Urinary bladder (tissue), 4 donors: ENCODE measurements around the gene KIF13A. TPM values are rescaled to one million over a fixed set of nuclear protein-coding genes. Genes with fewer than 3 reads are reported as not detected.
"Not testable (repeated sequence)": the region's sequence is repeated elsewhere in the genome, so short reads cannot be mapped to it uniquely, and the experiment has no call there.

ENCODE experiments used
- DNase-seq: peaks from one replicate; pipeline ENCODE4 v3.0.0-alpha.2; 2015; ENCODE audit errors: extremely low spot score
- H3K27ac ChIP-seq: one replicate; pipeline ENCODE4 v1.5.1; 2013; ENCODE audit warnings: low read depth, mild to moderate bottlenecking, moderate library complexity
- H3K36me3 ChIP-seq: one replicate; pipeline ENCODE4 v1.6.1; 2013; ENCODE audit warnings: mild to moderate bottlenecking, moderate library complexity; ENCODE audit not compliant: insufficient read depth
- H3K4me1 ChIP-seq: one replicate; pipeline ENCODE4 v1.6.1; 2013; ENCODE audit warnings: mild to moderate bottlenecking, moderate library complexity; ENCODE audit not compliant: insufficient read depth
- H3K4me3 ChIP-seq: one replicate; pipeline ENCODE4 v1.5.1; 2013; ENCODE audit warnings: low read depth, low read length
- WGBS: extraction: QIAGEN DNeasy Blood & Tissue Kit; methylation state at CpG from one replicate; pipeline ENCODE4 v1.1.7; 2013; 5-methylcytosine and 5-hydroxymethylcytosine counted together
- polyA plus RNA-seq: library from polyadenylated mRNA; stranded (reverse); fragments of 200-250 nt; gene quantifications from one replicate; pipeline ENCODE4 v1.2.3, GENCODE V29; 2013
- total RNA-seq: library from RNA; depleted of rRNA; stranded (reverse); fragments of >200 nt; gene quantifications from one replicate; pipeline ENCODE4 v1.2.3, GENCODE V29; 2014
- donor health status: healthy with polysubstance abuse.
- donor health status: healthy.

The KIF13A gene
- total and polyA plus RNA-seq, 2 donors: 41.1 to 64.7 TPM

DNA sequence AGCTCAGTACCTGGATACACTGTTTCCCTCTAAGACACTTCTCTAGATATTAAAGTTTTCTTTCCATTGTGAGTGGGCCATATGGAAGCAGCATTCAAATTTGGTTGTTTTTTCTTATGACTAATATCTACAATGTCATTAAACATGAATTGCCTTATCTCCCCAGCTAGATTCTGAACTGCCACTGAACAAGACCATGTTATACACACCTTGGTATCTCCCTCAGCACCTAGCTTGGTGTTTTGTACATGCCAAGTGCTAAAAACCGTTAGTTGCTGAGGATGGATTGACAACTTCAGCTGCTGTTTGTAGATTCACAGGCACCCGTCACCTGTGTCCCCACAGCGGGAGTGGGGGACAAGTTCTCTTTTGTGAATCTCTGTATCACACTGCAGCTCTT, 131.1 kb downstream of the KIF13A start:
- 90% methylated on average over 3 of the region's 3 CpGs for WGBS
- no peak for DNase-seq
- H3K36me3 ChIP-seq: no peaks in the 10 kb centered on the region
- no peak overlapping the region for H3K4me3 ChIP-seq
- no peak overlapping the region for H3K27ac ChIP-seq
- no peaks in the 10 kb centered on the region for H3K4me1 ChIP-seq

DNA sequence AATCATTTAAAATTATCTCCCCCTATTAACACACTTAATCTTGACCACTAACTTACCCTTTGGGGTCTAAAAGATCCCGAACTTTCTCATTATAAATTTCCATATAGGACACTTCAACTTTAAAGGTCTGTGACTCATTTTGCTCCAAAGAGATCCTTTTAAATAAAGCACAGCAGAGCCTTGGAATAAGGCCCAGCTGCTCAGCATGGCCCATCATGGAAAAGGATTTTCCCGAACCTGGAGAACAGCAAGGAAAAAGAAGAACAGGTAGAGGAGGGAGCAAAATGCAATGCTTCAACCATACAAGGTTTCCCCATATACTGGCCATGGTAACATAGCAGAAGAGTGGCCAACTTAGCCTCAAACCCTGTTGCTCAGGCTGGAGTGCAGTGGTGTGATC, 132.1 kb downstream of the KIF13A start:
- WGBS: 81% methylated on average over 2 of the region's 2 CpGs
- no peaks in the 10 kb centered on the region for H3K36me3 ChIP-seq
- no peak overlapping the region for H3K4me3 ChIP-seq
- H3K27ac ChIP-seq: no peak overlapping the region
- no peak for DNase-seq
- H3K4me1 ChIP-seq: no peaks in the 10 kb centered on the region

DNA sequence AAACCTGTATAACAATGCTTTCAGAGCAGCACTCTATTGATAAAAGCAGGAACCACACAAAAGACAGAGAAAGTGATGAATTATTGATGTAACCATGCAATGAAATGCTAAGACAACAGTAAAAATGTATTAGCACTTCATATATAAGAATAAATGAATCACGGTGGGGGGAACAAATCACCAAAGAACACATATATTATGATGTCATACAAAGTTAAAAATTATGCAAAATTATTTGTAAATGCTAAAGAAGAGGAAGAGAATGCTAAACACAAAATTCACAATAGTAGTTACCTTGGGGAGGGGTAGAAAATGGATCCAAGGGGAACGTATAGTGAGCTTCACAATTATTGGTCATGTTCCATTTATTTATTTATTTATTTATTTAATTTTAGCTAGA, 133.9 kb downstream of the KIF13A start:
- WGBS: 91% methylated on average over 2 of the region's 2 CpGs
- no peak for DNase-seq
- Histone ChIP-seq H3K27ac (no peak overlapping the region), H3K4me1 (no peaks in the 10 kb centered on the region), H3K4me3 (no peak overlapping the region), H3K36me3 (no peaks in the 10 kb centered on the region)

DNA sequence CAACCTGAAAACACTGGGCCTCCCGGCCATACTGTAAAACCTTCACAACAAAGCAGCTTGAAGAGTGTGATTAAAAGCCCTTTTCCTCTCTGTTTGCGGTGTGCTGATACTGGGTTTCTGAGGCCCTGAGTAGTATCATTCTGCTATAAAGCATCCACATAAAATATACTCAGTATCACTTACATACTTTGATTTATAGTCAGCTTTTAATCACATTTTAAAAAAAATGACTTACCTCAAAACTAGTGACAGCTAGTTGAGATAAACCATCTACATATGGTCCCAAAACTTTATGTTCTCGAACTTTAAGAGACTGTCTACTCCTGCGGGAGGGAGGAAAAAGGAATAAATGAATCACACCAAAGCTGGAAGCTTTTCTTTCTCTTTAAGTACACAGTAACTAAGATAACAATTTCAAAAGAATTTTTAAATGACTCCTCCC, 135.7 kb downstream of the KIF13A start:
- Histone ChIP-seq H3K27ac (no peak overlapping the region), H3K36me3 (no peaks in the 10 kb centered on the region), H3K4me3 (no peak overlapping the region), H3K4me1 (no peaks in the 10 kb centered on the region)
- no peak for DNase-seq
- WGBS: 26% methylated on average over 4 of the region's 4 CpGs

DNA sequence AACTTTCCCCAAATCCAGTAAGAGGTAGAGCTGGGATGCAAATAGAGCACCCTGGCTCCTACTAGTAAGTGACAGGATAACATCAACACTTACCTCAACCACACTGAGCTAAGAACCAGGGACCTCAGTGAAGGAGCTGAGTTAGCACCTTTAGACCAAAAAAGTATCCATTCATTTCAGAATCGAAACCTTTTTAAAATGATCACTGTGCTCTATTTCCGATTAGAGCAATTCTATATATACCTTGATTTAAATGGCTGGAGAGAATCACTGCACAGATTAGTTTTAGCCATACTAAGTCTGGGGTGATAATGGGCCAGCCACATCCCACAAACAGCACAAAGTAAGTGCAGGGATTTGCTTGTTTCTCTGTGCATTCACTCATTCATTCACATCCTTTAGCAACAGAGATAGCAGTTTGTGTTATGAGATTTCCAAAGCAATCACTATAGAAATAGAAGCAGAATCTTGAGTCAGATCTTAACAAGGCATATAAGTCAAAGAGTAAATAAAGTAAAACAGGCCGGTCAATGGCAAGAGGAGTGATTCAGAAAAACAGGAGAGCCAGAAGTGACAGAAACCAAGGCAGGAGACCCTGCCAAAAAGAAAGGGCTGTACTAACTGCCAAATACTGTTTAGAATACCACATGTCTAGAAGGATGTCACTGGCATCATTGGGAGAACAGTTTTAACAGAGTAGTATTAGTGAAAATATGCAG, 136.3 kb downstream of the KIF13A start:
- no peak for DNase-seq
- no peaks in the 10 kb centered on the region for H3K36me3 ChIP-seq
- no peak overlapping the region for H3K4me3 ChIP-seq
- no peaks in the 10 kb centered on the region for H3K4me1 ChIP-seq
- H3K27ac ChIP-seq: no peak overlapping the region
- WGBS: 51% methylated on average over 3 of the region's 3 CpGs

DNA sequence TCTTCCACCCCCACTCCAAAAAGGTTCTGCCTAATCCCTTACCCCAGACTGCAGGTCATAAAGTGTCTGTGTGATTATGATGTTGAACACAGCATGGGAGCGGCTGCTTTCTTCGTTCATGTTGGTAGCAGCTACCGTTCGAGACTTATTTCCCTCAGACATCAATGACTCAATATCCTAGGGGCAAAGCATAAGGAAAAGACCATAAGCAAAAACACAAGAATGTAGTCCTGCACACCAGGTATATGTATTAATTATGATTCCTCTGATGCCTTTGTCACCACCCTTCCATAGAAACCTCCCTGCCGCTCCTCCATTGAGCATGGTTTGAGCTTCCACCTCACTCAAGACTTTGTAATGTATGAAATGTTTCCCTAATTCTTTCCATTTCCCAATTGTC, 137.2 kb downstream of the KIF13A start:
- no peak for DNase-seq
- H3K36me3 ChIP-seq: no peaks in the 10 kb centered on the region
- H3K27ac ChIP-seq: no peak overlapping the region
- H3K4me1 ChIP-seq: no peaks in the 10 kb centered on the region
- H3K4me3 ChIP-seq: no peak overlapping the region
- WGBS: 95% methylated on average over 5 of the region's 5 CpGs

DNA sequence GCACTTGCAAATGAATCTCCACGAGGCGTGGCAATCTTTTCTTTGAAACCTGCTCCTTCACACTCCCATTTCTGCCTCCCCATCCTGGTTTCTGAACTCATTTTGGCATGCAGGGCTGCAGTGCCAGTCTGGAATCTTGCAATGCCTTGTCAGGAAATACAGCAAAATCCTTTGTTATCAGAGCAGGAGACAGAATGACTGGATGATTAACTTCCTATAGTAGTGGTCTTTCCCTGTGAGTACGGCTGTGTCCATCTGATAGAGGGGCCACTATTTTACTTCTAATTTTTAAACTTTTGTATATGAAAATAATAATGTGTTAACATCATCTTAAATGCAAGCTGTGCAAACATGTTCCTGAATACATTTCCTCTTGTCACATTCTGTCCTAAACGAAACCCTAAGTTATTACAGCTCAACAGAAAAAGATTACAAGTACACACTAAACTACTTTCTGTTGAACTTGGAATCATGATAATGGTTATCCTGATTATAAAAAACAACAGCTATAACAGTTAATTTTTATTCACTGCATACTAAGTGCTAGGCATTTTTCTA, 140.2 kb downstream of the KIF13A start:
- DNase-seq: no peak
- 85% methylated on average over 4 of the region's 4 CpGs for WGBS
- H3K36me3 ChIP-seq: no peaks in the 10 kb centered on the region

DNA sequence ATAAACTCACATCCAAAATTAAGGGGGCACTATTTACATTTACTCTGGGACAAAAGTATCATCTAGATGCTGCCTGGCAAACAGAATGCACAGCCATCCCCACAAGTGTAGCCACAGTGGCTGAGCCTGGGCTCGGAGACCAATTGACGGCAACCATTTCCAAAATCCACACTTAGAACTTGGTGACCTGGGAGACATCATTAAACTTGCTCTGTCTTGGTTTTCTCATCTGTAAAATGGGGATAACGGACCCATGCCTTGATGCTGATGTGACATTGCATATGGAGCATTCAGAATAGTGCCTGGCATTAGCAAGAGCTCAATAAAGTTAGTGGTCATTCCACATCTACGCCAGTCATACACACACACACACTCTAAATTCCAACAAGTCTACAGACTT, 140.7 kb downstream of the KIF13A start:
- H3K4me1 ChIP-seq: no peaks in the 10 kb centered on the region
- DNase-seq: no peak
- H3K27ac ChIP-seq: no peak overlapping the region
- H3K4me3 ChIP-seq: no peak overlapping the region
- H3K36me3 ChIP-seq: no peaks in the 10 kb centered on the region
- 96% methylated on average over 4 of the region's 4 CpGs for WGBS

More for the DNA sequence above, 140.2 kb downstream of the KIF13A start:
- H3K4me1 ChIP-seq: no peaks in the 10 kb centered on the region
- no peak overlapping the region for H3K27ac ChIP-seq
- H3K4me3 ChIP-seq: no peak overlapping the region

DNA sequence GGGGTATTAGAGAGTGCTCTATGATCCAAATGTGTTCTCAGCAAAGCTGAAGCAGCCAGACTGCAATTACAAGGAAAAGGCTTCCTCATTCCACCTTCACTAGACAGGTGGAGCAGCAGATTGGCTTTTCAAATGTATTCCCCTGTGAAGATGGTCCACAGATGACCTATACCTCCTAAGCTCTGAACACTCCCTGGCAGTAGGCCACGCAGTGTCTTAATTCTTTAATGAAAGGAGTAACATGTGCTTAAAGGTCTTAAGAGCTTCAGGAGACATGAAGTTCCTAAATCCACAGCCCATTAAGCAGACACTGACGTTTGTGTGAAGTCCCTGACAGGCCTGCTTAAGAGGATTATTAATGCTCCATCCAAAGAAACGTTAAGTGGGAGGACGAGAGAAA, 141.8 kb downstream of the KIF13A start:
- WGBS: 52% methylated on average over 4 of the region's 4 CpGs
- DNase-seq: no peak
- Histone ChIP-seq H3K27ac (no peak overlapping the region), H3K4me1 (no peaks in the 10 kb centered on the region), H3K4me3 (no peak overlapping the region), H3K36me3 (no peaks in the 10 kb centered on the region)

DNA sequence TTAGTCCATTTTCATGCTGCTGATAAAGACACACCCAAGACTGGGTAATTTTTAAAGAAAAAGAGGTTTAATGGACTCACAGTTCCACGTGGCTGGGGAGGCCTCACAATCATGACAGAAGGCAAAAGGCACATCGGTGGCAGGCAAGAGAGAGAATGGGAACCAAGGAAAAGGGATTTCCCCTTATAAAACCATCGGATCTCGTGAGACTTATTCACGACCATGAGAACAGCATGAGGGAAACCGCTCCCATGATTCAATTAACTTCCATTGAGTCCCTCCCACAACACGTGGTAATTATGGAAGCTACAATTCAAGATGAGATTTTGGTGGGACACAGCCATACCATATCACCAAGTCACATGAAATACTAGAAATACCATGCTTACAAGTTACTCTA, 142.5 kb downstream of the KIF13A start:
- H3K4me1 ChIP-seq, H3K36me3 ChIP-seq, H3K27ac ChIP-seq, DNase-seq, H3K4me3 ChIP-seq: not testable (repeated sequence)
- WGBS: 95% methylated on average over 7 of the region's 7 CpGs

DNA sequence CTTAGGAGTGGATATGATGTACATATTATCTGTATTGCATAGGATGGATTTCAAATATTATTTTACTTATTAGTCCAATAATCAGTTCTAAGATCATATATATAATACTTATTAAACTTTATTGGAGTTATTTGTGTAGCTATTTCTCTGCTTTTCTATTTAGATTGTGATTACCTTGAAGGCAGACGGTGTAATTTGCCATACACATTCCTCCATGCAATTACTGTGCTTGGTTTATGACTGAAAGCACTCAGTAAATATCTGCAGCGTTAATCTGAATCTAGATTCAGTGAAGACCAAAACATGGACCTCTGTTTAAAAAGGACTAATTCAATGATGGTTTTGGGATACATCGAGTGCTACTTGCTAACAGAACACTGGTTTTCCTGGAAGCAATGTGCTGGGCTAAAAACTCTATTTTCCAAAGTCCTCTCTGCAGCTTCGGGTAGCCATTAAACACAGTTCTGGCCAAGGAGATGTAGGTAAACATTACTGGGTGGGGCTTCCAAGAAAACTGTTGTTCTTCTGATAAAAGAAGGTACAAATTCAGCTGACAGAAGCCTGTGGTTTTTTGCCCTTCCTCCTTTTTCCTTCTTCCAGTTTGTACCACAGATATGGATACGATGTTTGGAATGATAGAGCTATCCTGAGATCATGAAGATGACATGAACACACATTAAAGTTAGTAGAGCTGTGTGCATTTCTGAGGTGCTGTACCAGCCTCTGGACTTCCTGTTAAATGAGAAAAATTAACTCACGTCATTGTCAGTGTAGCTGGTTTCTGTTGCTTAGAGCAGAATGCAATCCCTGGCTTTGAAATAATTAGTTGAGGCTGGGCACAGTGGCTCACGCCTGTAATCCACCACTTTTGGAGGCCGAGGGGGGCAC, 144.3 kb downstream of the KIF13A start:
- Histone ChIP-seq H3K27ac (no peak overlapping the region), H3K4me3 (no peak overlapping the region), H3K36me3 (no peaks in the 10 kb centered on the region), H3K4me1 (no peaks in the 10 kb centered on the region)
- WGBS: 85% methylated on average over 8 of the region's 8 CpGs
- DNase-seq: no peak

DNA sequence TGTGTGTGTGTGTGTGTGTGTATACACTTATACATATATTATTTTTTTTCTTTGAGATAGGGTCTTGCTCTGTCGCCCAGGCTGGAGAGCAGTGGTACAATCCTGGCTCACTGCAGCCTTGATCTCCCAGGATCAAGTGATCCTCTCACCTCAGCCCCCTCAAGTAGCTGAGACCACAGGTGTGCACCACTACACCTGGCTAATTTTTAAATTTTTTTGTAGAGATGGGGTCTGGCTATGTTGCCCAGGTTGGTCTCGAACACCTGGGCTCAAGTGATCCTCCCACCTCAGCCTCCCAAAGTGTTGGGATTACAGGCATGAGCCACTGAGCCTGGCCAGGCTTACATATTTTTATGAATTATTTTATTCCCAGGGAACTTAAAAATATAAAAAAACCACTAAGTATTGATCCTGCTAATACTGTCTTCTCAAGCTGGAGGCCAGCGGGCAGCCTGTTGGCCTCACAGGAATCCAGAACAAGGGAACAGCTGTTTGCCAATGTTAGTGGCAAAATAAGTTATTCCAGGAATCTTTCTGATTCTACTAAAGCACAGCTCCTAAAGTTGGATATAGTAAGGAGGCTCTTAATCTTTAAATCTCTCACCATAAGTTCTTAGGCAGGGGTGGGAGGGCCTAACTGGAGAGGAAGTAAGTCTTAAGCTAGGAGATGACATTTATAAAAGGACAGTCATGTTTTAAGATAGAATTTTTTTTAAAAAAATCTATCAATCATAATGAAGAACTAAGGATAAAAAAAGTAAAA, 145.2 kb downstream of the KIF13A start:
- no peak overlapping the region for H3K27ac ChIP-seq
- 94% methylated on average over 3 of the region's 3 CpGs for WGBS
- no peak for DNase-seq
- no peaks in the 10 kb centered on the region for H3K36me3 ChIP-seq
- H3K4me3 ChIP-seq: no peak overlapping the region
- H3K4me1 ChIP-seq: no peaks in the 10 kb centered on the region

DNA sequence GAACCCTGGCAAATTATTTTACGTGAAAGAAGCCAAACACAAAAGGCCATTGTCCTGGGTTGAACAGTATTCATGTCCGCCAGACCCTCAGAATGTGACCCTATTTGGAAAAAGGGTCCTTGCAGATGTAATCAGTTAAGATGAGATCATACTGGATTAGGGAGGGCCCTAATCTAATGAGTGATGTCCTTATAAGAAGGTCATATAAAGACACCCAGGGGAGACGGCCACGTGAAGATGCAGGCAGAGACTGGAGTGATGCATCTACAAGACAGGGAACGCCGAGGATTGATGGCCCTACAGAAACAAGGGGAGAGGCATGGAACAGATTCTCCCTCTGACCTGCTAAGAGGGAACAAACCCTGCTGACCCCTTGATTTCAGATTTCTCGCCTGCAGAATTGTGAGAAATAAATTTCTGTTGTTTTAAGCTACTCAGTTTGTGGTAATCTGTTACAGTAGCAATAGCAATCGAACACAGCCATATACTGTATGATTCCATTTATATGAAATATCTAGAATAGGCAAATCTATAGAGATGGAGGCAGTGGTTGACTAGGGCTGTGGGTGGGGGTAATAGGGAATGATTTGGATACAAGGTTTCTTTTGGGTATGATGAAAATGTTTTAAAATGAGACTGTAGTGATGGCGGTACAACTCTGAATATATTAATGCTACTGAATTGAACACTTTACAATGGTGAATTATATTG, 147.8 kb downstream of the KIF13A start:
- no peaks in the 10 kb centered on the region for H3K36me3 ChIP-seq
- H3K4me1 ChIP-seq: no peaks in the 10 kb centered on the region
- no peak overlapping the region for H3K27ac ChIP-seq
- H3K4me3 ChIP-seq: no peak overlapping the region
- DNase-seq: no peak
- 92% methylated on average over 9 of the region's 9 CpGs for WGBS
